ENCODE data around the gene UBTD2. TPM values are rescaled to one million over a fixed set of nuclear protein-coding genes. Genes with fewer than 3 reads are reported as not detected.

The UBTD2 gene
- total and polyA plus RNA-seq, 2 donors (not counting 1 experiment from before 2014, with no cell fraction given), result 1.4 to 9.2 TPM

GRCh38 chr5:172303572-172304335 is 20.2 kb upstream of the UBTD2 start:
- ATAC-seq (ENCODE audit: low read depth) (no peak), DNase-seq (no peak)
- WGBS (ENCODE audit: insufficient coverage), result no CpG with 5 or more reads among the region's 3 CpGs
- TF ChIP-seq EZH2 (IDR thresholded peaks at IDR 0.05; ENCODE audit: borderline replicate concordance, insufficient read depth, low read depth, low read length, poor library complexity, severe bottlenecking) (no peak), CTCF (IDR thresholded peaks at IDR 0.05) (no peak)
- Mint-ChIP-seq H3K4me3 (no peak overlapping the region), H3K27ac (no peak overlapping the region), H3K4me1 (no peaks in the 10 kb centered on the region), H3K27me3 (peaks cover 18% of the 10 kb centered on the region), H3K9me3 (ENCODE audit: insufficient read depth) (peaks cover 2% of the 10 kb centered on the region)
- no peaks in the 10 kb centered on the region for H4K20me1 ChIP-seq (ENCODE audit: control insufficient read depth, insufficient read depth, low read length, poor library complexity, severe bottlenecking)
- H3K27me3 ChIP-seq (replicated peaks in 1 of 4; ENCODE audit: control extremely low read depth in 1 of 4, control insufficient read depth in 3 of 4, insufficient read depth in 4 of 4, low read length in 3 of 4), result peaks cover 0 to 3% (median 0%) of the 10 kb centered on the region in 4 experiments
- H3K27ac ChIP-seq (ENCODE audit: low read length in 2 of 2), result no peak overlapping the region
- no peak overlapping the region for H2AFZ ChIP-seq (ENCODE audit: insufficient read depth, low read depth, low read length, poor library complexity, severe bottlenecking)
- no peaks in the 10 kb centered on the region for H3K79me2 ChIP-seq (ENCODE audit: control insufficient read depth, insufficient read depth, low read length)
- ChIA-PET CTCF (no interaction called here), POLR2A (interaction anchor here (0.7 kb wide), 1 partner anchor 21 kb away, joined by 5 read pairs; no protein-coding TSS in a partner anchor)
- no peak overlapping the region for H3K9ac ChIP-seq (ENCODE audit: low read length)
- peaks cover 1 to 9% (median 7%) of the 10 kb centered on the region in 3 donors for H3K9me3 ChIP-seq (ENCODE audit: control extremely low read depth in 1 of 3, control insufficient read depth in 2 of 3, insufficient read depth in 1 of 3, low read length in 2 of 3)
- no peaks in the 10 kb centered on the region for H3K36me3 ChIP-seq (replicated peaks in 1 of 2; ENCODE audit: control extremely low read depth in 1 of 2, control insufficient read depth in 1 of 2, extremely low read depth in 1 of 2, insufficient read depth in 2 of 2, low read length in 1 of 2)
- intact Hi-C loops (cut with micrococcal nuclease), result no loop called here
- no peaks in the 10 kb centered on the region for H3K4me1 ChIP-seq (ENCODE audit: control insufficient read depth in 2 of 2, insufficient read depth in 2 of 2, low read length in 2 of 2)
- no peak overlapping the region for H3K4me2 ChIP-seq (replicated peaks; ENCODE audit: low read depth, low read length, poor library complexity, severe bottlenecking)
- H3K4me3 ChIP-seq (ENCODE audit: control extremely low read depth in 1 of 5, extremely low read depth in 1 of 5, insufficient read depth in 1 of 5, low read depth in 2 of 5, low read length in 4 of 5), result no peak overlapping the region

- intact Hi-C loops (cut with micrococcal nuclease), result no loop called here
- peaks cover 2% of the 10 kb centered on the region for H3K9me3 Mint-ChIP-seq (ENCODE audit: insufficient read depth)
Observed at GRCh38 chr5:172303162-172303561, 19.6 kb upstream of the UBTD2 start.

More at GRCh38 chr5:172303162-172303561, 19.6 kb upstream of the UBTD2 start:
- WGBS (ENCODE audit: insufficient coverage), result 90% methylated on average over 5 of the region's 5 CpGs
- Histone ChIP-seq H3K79me2 (ENCODE audit: control insufficient read depth, insufficient read depth, low read length) (no peaks in the 10 kb centered on the region), H3K4me3 (ENCODE audit: control extremely low read depth in 1 of 5, extremely low read depth in 1 of 5, insufficient read depth in 1 of 5, low read depth in 2 of 5, low read length in 4 of 5) (no peak overlapping the region), H4K20me1 (ENCODE audit: control insufficient read depth, insufficient read depth, low read length, poor library complexity, severe bottlenecking) (no peaks in the 10 kb centered on the region), H3K27me3 (replicated peaks in 1 of 4; ENCODE audit: control extremely low read depth in 1 of 4, control insufficient read depth in 3 of 4, insufficient read depth in 4 of 4, low read length in 3 of 4) (peaks cover 0 to 3% (median 0%) of the 10 kb centered on the region in 4 experiments), H3K9me3 (ENCODE audit: control extremely low read depth in 1 of 3, control insufficient read depth in 2 of 3, insufficient read depth in 1 of 3, low read length in 2 of 3) (peaks cover 1 to 9% (median 7%) of the 10 kb centered on the region in 3 donors), H2AFZ (ENCODE audit: insufficient read depth, low read depth, low read length, poor library complexity, severe bottlenecking) (no peak overlapping the region), H3K36me3 (replicated peaks in 1 of 2; ENCODE audit: control extremely low read depth in 1 of 2, control insufficient read depth in 1 of 2, extremely low read depth in 1 of 2, insufficient read depth in 2 of 2, low read length in 1 of 2) (no peaks in the 10 kb centered on the region), H3K4me1 (ENCODE audit: control insufficient read depth in 2 of 2, insufficient read depth in 2 of 2, low read length in 2 of 2) (no peaks in the 10 kb centered on the region), H3K9ac (ENCODE audit: low read length) (no peak overlapping the region), H3K4me2 (replicated peaks; ENCODE audit: low read depth, low read length, poor library complexity, severe bottlenecking) (no peak overlapping the region), H3K27ac (ENCODE audit: low read length in 2 of 2) (no peak overlapping the region)
- ATAC-seq (ENCODE audit: low read depth), result no peak
- no peaks in the 10 kb centered on the region for H3K4me1 Mint-ChIP-seq
- POLR2A ChIA-PET, result interaction anchor here (0.7 kb wide), 1 partner anchor 20 kb away, joined by 5 read pairs; no protein-coding TSS in a partner anchor
- TF ChIP-seq CTCF (IDR thresholded peaks at IDR 0.05), result no peak
- no peak for TF ChIP-seq EZH2 (IDR thresholded peaks at IDR 0.05; ENCODE audit: borderline replicate concordance, insufficient read depth, low read depth, low read length, poor library complexity, severe bottlenecking)
- peaks cover 18% of the 10 kb centered on the region for H3K27me3 Mint-ChIP-seq
- H3K4me3 Mint-ChIP-seq, result no peak overlapping the region
- DNase-seq, result no peak
- CTCF ChIA-PET, result no interaction called here
- H3K27ac Mint-ChIP-seq, result no peak overlapping the region

Data from B cell (primary cell).